B cell (primary cell): Measurements from ENCODE around the gene MAPRE2. TPM values are rescaled to one million over a fixed set of nuclear protein-coding genes. Genes with fewer than 3 reads are reported as not detected.

Source experiments
- ATAC-seq: fragments of 200-7000 bp; cut with Tn5 transposase; one replicate; pipeline ENCODE4 v1.10.0; 2021; ENCODE audit warnings: low read depth, mild to moderate bottlenecking, moderate number of reproducible peaks, moderate library complexity
- CTCF ChIA-PET: fragments of 350-600 bp; sonication (Branson Sonifier 250); formaldehyde crosslinking; loops from one replicate; lab custom pipeline; 2021; ENCODE audit warnings: antibody characterized with exemption, inconsistent platforms; lab: Charles Lee
- POLR2A ChIA-PET: fragments of 350-600 bp; sonication (Branson Sonifier 250); formaldehyde crosslinking; loops from one replicate; lab custom pipeline; 2021; ENCODE audit warnings: antibody characterized with exemption; lab: Charles Lee
- DNase-seq: peaks from one replicate; pipeline ENCODE4 v3.0.0; 2013
- H2AFZ ChIP-seq: 2 replicates; pipeline ENCODE4 v1.6.1; 2012; ENCODE audit warnings: mild to moderate bottlenecking, low read depth, low read length; ENCODE audit not compliant: insufficient read depth, poor library complexity, severe bottlenecking
- H3K27ac ChIP-seq, 2 donors: 1 replicate in 1 of 2; 2 replicates in 1 of 2; pipeline ENCODE4 v1.5.1; 2012 to 2013; ENCODE audit warnings: low read length in 2 of 2, mild to moderate bottlenecking in 2 of 2, moderate library complexity in 1 of 2
- H3K27me3 ChIP-seq, 4 experiments: fragments of 200-600 bp in 1 of 4; sonication (generic) in 1 of 4; replicated peaks in 1 of 4; 1 replicate in 2 of 4; 2 replicates in 2 of 4; pipeline versions ENCODE4 v1.6.1 to v1.7.0; 2013 to 2016; ENCODE audit warnings: low read length in 3 of 4, mild to moderate bottlenecking in 2 of 4, mixed read lengths in 1 of 4, moderate library complexity in 1 of 4; ENCODE audit not compliant: insufficient read depth in 4 of 4, control insufficient read depth in 3 of 4; ENCODE audit errors: control extremely low read depth in 1 of 4
- H3K36me3 ChIP-seq, 2 experiments: replicated peaks in 1 of 2; 1 replicate in 1 of 2; 2 replicates in 1 of 2; pipeline versions ENCODE4 v1.6.1 to v1.7.1; 2013; ENCODE audit warnings: low read length in 1 of 2; ENCODE audit not compliant: insufficient read depth in 2 of 2, control insufficient read depth in 1 of 2; ENCODE audit errors: control extremely low read depth in 1 of 2, extremely low read depth in 1 of 2
- H3K4me1 ChIP-seq, 2 donors: fragments of 200-600 bp in 1 of 2; sonication (generic) in 1 of 2; 1 replicate in 1 of 2; 2 replicates in 1 of 2; pipeline versions ENCODE4 v1.5.1 to v1.6.1; 2013 to 2017; ENCODE audit warnings: low read length in 2 of 2; ENCODE audit not compliant: control insufficient read depth in 2 of 2, insufficient read depth in 2 of 2
- H3K4me2 ChIP-seq: replicated peaks from 2 replicates; pipeline ENCODE3; 2012; ENCODE audit warnings: mild to moderate bottlenecking, low read depth, low read length; ENCODE audit not compliant: poor library complexity, severe bottlenecking
- H3K4me3 ChIP-seq, 5 experiments: fragments of 200-600 bp in 1 of 5; sonication (generic) in 1 of 5; 1 replicate in 3 of 5; 2 replicates in 2 of 5; pipeline versions ENCODE4 v1.5.1 to v1.7.0; 2011 to 2016; ENCODE audit warnings: low read length in 4 of 5, mild to moderate bottlenecking in 4 of 5, low read depth in 2 of 5, control low read depth in 1 of 5, moderate library complexity in 1 of 5; ENCODE audit not compliant: insufficient read depth in 1 of 5; ENCODE audit errors: control extremely low read depth in 1 of 5, extremely low read depth in 1 of 5
- H3K79me2 ChIP-seq: fragments of 200-600 bp; sonication (generic); one replicate; pipeline ENCODE4 v1.6.0; 2016; ENCODE audit warnings: low read length; ENCODE audit not compliant: control insufficient read depth, insufficient read depth
- H3K9ac ChIP-seq: fragments of 200-600 bp; sonication (generic); 2 replicates; pipeline ENCODE4 v1.6.1; 2017; ENCODE audit warnings: mild to moderate bottlenecking, low read length, moderate library complexity
- H3K9me3 ChIP-seq, 3 donors: one replicate each; pipeline versions ENCODE4 v1.6.1 to v1.7.1; 2013; ENCODE audit warnings: low read length in 2 of 3; ENCODE audit not compliant: control insufficient read depth in 2 of 3, insufficient read depth in 1 of 3; ENCODE audit errors: control extremely low read depth in 1 of 3
- H4K20me1 ChIP-seq: 2 replicates; pipeline ENCODE4 v1.6.0; 2012; ENCODE audit warnings: mild to moderate bottlenecking, low read length; ENCODE audit not compliant: insufficient read depth, control insufficient read depth, poor library complexity, severe bottlenecking
- H3K27ac Mint-ChIP-seq: one replicate; pipeline ENCODE4 v1.8.0; 2021; ENCODE audit warnings: mixed read lengths
- H3K27me3 Mint-ChIP-seq: one replicate; pipeline ENCODE4 v1.8.0; 2021; ENCODE audit warnings: mixed read lengths
- H3K4me1 Mint-ChIP-seq: one replicate; pipeline ENCODE4 v1.8.0; 2021; ENCODE audit warnings: mixed read lengths
- H3K4me3 Mint-ChIP-seq: one replicate; pipeline ENCODE4 v1.8.0; 2021; ENCODE audit warnings: mixed read lengths
- H3K9me3 Mint-ChIP-seq: one replicate; pipeline ENCODE4 v1.8.0; 2022; ENCODE audit warnings: mixed read lengths; ENCODE audit not compliant: insufficient read depth
- EZH2 ChIP-seq: IDR thresholded peaks from 2 replicates; pipeline ENCODE4 v1.6.1; 2012; ENCODE audit warnings: borderline replicate concordance, low read depth, mild to moderate bottlenecking, moderate library complexity, low read length; ENCODE audit not compliant: insufficient read depth, poor library complexity, severe bottlenecking
- WGBS: methylation state at CpG from one replicate; pipeline ENCODE4 v1.1.5; 2013; ENCODE audit warnings: missing lambda C conversion rate; ENCODE audit not compliant: insufficient coverage; 5-methylcytosine and 5-hydroxymethylcytosine counted together
- intact Hi-C: fragments of 100-400 bp; cut with micrococcal nuclease; formaldehyde crosslinking; loops from one replicate; pipeline ENCODE4 v1.10.0; 2022
- polyA plus RNA-seq: library from polyadenylated mRNA; depleted of rRNA; stranded (reverse); fragments of >200 nt; gene quantifications from 2 replicates; pipeline ENCODE4 v1.2.3, GENCODE V29; 2012
- total RNA-seq, 2 donors: library from RNA; stranded (reverse); fragments of 120-200 nt in 1 of 2; gene quantifications; 1 replicate in 1 of 2; 2 replicates in 1 of 2; pipeline versions ENCODE4 v1.2.3 to v1.2.4, GENCODE V29; 2013 to 2022
- TF ChIP-seq, protein P1 (sequence below): fragments of 200-600 bp; IDR thresholded peaks from one replicate; pipeline ENCODE4 v1.8.0; 2022; ENCODE audit warnings: antibody characterized with exemption, mild to moderate bottlenecking

Gene MAPRE2
- total and polyA plus RNA-seq, 2 donors (not counting 1 experiment from before 2014, with no cell fraction given) = 36.7 to 63.3 TPM

DNA sequence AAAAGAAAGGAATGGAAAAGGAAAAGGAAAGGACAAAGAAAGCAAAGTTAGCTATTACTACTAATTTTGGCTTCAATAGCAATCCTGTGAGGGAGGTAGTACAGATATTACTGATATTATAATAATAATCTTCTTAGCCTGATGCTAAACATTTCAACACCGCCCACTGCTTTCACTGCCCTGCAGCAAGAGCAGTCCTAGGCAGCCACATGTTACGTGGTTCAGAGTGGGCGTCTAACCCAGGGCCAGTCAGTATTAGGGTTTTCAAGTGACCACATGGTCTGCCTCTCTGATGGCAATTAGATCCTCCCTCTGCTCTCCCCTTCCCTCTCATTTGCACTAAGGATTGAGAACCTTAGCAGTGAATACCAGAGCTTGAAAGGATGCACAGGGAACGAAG is 116.0 kb downstream of the MAPRE2 start:
- peaks cover 38% of the 10 kb centered on the region for H3K4me1 Mint-ChIP-seq
- WGBS = 100% methylated on average over 3 of the region's 4 CpGs
- ChIA-PET POLR2A (interaction anchor here (0.7 kb wide), 1 partner anchor 131 kb away, joined by 3 read pairs; no protein-coding TSS in a partner anchor), CTCF (interaction anchor here (1.0 to 2.7 kb wide), 3 partner anchors 13 to 131 kb away, joined by 5 to 9 read pairs (median 8); no protein-coding TSS in a partner anchor)
- H3K9me3 Mint-ChIP-seq = no peaks in the 10 kb centered on the region
- H3K27ac Mint-ChIP-seq = peak overlapping the region; percentile 70
- Histone ChIP-seq H3K9ac (no peak overlapping the region), H3K27me3 (no peaks in the 10 kb centered on the region), H4K20me1 (no peaks in the 10 kb centered on the region), H3K27ac (no peak overlapping the region), H2AFZ (no peak overlapping the region), H3K4me3 (no peak overlapping the region), H3K9me3 (no peaks in the 10 kb centered on the region), H3K36me3 (no peaks in the 10 kb centered on the region), H3K4me2 (no peak overlapping the region), H3K4me1 (peaks cover 36 to 37% of the 10 kb centered on the region in 2 donors), H3K79me2 (no peaks in the 10 kb centered on the region)
- ATAC-seq = no peak
- intact Hi-C loops = loop anchor here (5.0 kb wide), 1 partner anchor 115 kb away; the partner anchor contains the start of gene MAPRE2
- TF ChIP-seq, protein P1, sequence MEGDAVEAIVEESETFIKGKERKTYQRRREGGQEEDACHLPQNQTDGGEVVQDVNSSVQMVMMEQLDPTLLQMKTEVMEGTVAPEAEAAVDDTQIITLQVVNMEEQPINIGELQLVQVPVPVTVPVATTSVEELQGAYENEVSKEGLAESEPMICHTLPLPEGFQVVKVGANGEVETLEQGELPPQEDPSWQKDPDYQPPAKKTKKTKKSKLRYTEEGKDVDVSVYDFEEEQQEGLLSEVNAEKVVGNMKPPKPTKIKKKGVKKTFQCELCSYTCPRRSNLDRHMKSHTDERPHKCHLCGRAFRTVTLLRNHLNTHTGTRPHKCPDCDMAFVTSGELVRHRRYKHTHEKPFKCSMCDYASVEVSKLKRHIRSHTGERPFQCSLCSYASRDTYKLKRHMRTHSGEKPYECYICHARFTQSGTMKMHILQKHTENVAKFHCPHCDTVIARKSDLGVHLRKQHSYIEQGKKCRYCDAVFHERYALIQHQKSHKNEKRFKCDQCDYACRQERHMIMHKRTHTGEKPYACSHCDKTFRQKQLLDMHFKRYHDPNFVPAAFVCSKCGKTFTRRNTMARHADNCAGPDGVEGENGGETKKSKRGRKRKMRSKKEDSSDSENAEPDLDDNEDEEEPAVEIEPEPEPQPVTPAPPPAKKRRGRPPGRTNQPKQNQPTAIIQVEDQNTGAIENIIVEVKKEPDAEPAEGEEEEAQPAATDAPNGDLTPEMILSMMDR = no peak
- no peak for DNase-seq
- no peaks in the 10 kb centered on the region for H3K27me3 Mint-ChIP-seq
- H3K4me3 Mint-ChIP-seq = no peak overlapping the region

DNA sequence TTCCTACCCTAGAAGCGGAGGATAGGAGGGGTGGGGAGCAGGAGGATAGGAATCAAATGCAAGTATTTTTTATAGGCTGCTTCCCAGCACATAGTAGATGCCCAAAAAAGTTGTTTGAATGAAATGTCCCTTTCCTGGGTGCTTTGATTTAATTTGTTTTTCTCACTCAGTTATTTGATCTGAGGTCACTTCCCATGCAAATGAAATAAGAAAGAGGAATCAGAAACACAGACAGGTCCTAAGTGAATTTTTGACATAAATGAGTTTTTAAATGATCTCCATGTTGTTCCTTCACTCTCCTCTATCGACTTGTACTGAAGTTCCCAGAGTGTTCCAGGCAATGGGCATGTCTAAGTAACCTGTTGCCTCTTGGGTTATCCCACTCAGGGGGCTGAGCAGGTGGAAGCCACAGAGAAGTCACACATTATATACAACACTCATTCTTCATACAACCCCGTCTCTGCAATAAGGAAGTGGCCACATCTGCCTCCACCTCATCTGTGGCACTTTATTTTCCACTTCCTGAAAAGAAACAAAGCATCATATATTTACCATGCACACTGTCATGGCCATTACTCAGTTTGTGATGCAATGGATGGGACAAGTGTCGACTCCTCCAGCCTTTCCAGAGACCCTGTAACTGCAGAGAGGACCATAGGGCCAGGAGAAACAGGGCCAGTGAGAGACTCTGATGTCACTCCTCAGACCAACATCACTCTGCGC is 117.7 kb downstream of the MAPRE2 start:
- Histone ChIP-seq H3K27me3 (no peaks in the 10 kb centered on the region), H3K4me3 (peak overlapping the region in 2 of 5 experiments; percentile 10 to 21), H3K4me1 (peaks cover 30 to 32% of the 10 kb centered on the region in 2 donors), H3K9me3 (no peaks in the 10 kb centered on the region), H2AFZ (peak overlapping the region; percentile 75), H3K79me2 (no peaks in the 10 kb centered on the region), H3K4me2 (peak overlapping the region; percentile 69), H3K27ac (peak overlapping the region; percentile 74 to 75), H4K20me1 (no peaks in the 10 kb centered on the region), H3K36me3 (no peaks in the 10 kb centered on the region), H3K9ac (peak overlapping the region; percentile 36)
- TF ChIP-seq, protein P1 = no peak
- TF ChIP-seq EZH2 = no peak
- intact Hi-C loops = loop anchor here (2.0 to 5.0 kb wide), 2 partner anchors 16 to 117 kb away; partner anchors contain the start of gene MAPRE2
- 19% methylated on average over 2 of the region's 5 CpGs for WGBS
- Mint-ChIP-seq H3K27me3 (no peaks in the 10 kb centered on the region), H3K4me1 (peaks cover 30% of the 10 kb centered on the region), H3K4me3 (peak overlapping the region; percentile 76), H3K27ac (peak overlapping the region; percentile 95), H3K9me3 (no peaks in the 10 kb centered on the region)
- ChIA-PET POLR2A (no interaction called here), CTCF (interaction anchor here (0.9 to 2.7 kb wide), 5 partner anchors 11 to 133 kb away, joined by 3 to 9 read pairs (median 7); no protein-coding TSS in a partner anchor)
- ATAC-seq = peak; percentile 94
- DNase-seq = peak; percentile 74
